Subcutaneous abdominal adipose tissue (tissue), 5 donors: ENCODE data around the gene PHYHIPL.

Experiments
- H3K27ac ChIP-seq: one replicate; pipeline ENCODE4 v1.7.0; 2013; ENCODE audit warnings: low read depth, mild to moderate bottlenecking, inconsistent platforms, low read length, moderate library complexity
- H3K27me3 ChIP-seq, 5 donors: one replicate each; pipeline ENCODE4 v1.7.0; 2013; ENCODE audit warnings: low read length in 5 of 5, inconsistent platforms in 1 of 5; ENCODE audit not compliant: control insufficient read depth in 5 of 5, insufficient read depth in 4 of 5
- H3K36me3 ChIP-seq, 5 donors: one replicate each; pipeline ENCODE4 v1.7.0; 2013; ENCODE audit warnings: low read length in 5 of 5; ENCODE audit not compliant: control insufficient read depth in 5 of 5, insufficient read depth in 5 of 5
- H3K4me1 ChIP-seq, 5 donors: one replicate each; pipeline ENCODE4 v1.7.0; 2013; ENCODE audit warnings: low read length in 5 of 5, mild to moderate bottlenecking in 3 of 5, moderate library complexity in 1 of 5; ENCODE audit not compliant: control insufficient read depth in 5 of 5, insufficient read depth in 5 of 5
- H3K4me3 ChIP-seq, 5 donors: one replicate each; pipeline ENCODE4 v1.7.0; 2013; ENCODE audit warnings: low read length in 5 of 5, low read depth in 1 of 5
- H3K9ac ChIP-seq, 5 donors: one replicate each; pipeline ENCODE4 v1.7.0; 2013; ENCODE audit warnings: low read length in 5 of 5, mild to moderate bottlenecking in 4 of 5, moderate library complexity in 3 of 5
- H3K9me3 ChIP-seq, 5 donors: one replicate each; pipeline ENCODE4 v1.7.0; 2013; ENCODE audit warnings: low read length in 5 of 5; ENCODE audit not compliant: control insufficient read depth in 5 of 5
- donor health status: healthy.
- donor health status: healthy.
- donor health status: healthy.
- donor health status: healthy.
- donor health status: healthy.

PHYHIPL gene

GRCh38 chr10:59270492-59270891 is 94.0 kb downstream of the PHYHIPL start:
- no peak overlapping the region for H3K27ac ChIP-seq
- H3K36me3 ChIP-seq = peaks cover 0 to 19% (median 8%) of the 10 kb centered on the region in 5 donors
- H3K4me1 ChIP-seq = peaks cover 0 to 7% (median 0%) of the 10 kb centered on the region in 5 donors
- H3K9ac ChIP-seq = no peak overlapping the region
- H3K4me3 ChIP-seq = no peak overlapping the region
- no peaks in the 10 kb centered on the region for H3K27me3 ChIP-seq
- H3K9me3 ChIP-seq = no peaks in the 10 kb centered on the region

- H3K4me3 ChIP-seq = no peak overlapping the region
- no peak overlapping the region for H3K9ac ChIP-seq
- H3K27ac ChIP-seq = no peak overlapping the region
- no peaks in the 10 kb centered on the region for H3K9me3 ChIP-seq
- peaks cover 0 to 5% (median 0%) of the 10 kb centered on the region in 5 donors for H3K4me1 ChIP-seq
- H3K36me3 ChIP-seq = peaks cover 0 to 19% (median 8%) of the 10 kb centered on the region in 5 donors
- H3K27me3 ChIP-seq = no peaks in the 10 kb centered on the region
These were observed 94.7 kb downstream of the PHYHIPL start for GRCh38 chr10:59271160-59271559.

- H3K4me3 ChIP-seq = no peak overlapping the region
- H3K36me3 ChIP-seq = peaks cover 0 to 19% (median 8%) of the 10 kb centered on the region in 5 donors
- no peaks in the 10 kb centered on the region for H3K27me3 ChIP-seq
- H3K9me3 ChIP-seq = no peaks in the 10 kb centered on the region
- no peak overlapping the region for H3K9ac ChIP-seq
- H3K4me1 ChIP-seq = no peaks in the 10 kb centered on the region
- H3K27ac ChIP-seq = no peak overlapping the region
These were observed 95.6 kb downstream of the PHYHIPL start for GRCh38 chr10:59272061-59272460.

- H3K36me3 ChIP-seq = peaks cover 0 to 11% (median under 1%) of the 10 kb centered on the region in 5 donors
- H3K27ac ChIP-seq = no peak overlapping the region
- H3K27me3 ChIP-seq = no peaks in the 10 kb centered on the region
- no peak overlapping the region for H3K9ac ChIP-seq
- no peak overlapping the region for H3K4me3 ChIP-seq
- H3K4me1 ChIP-seq = no peaks in the 10 kb centered on the region
- no peaks in the 10 kb centered on the region for H3K9me3 ChIP-seq
These were observed 97.0 kb downstream of the PHYHIPL start for GRCh38 chr10:59273445-59273844.

GRCh38 chr10:59276133-59276532 is 99.7 kb downstream of the PHYHIPL start:
- Histone ChIP-seq H3K9ac (no peak overlapping the region), H3K36me3 (no peaks in the 10 kb centered on the region), H3K27ac (no peak overlapping the region), H3K4me3 (no peak overlapping the region), H3K9me3 (no peaks in the 10 kb centered on the region), H3K4me1 (peaks cover 0 to 5% (median 0%) of the 10 kb centered on the region in 5 donors), H3K27me3 (no peaks in the 10 kb centered on the region)

GRCh38 chr10:59276919-59277318 is 100.5 kb downstream of the PHYHIPL start:
- H3K9ac ChIP-seq = no peak overlapping the region
- H3K9me3 ChIP-seq = no peaks in the 10 kb centered on the region
- H3K27ac ChIP-seq = no peak overlapping the region
- peaks cover 0 to under 1% (median 0%) of the 10 kb centered on the region in 5 donors for H3K36me3 ChIP-seq
- peaks cover 0 to 5% (median 0%) of the 10 kb centered on the region in 5 donors for H3K4me1 ChIP-seq
- no peak overlapping the region for H3K4me3 ChIP-seq
- no peaks in the 10 kb centered on the region for H3K27me3 ChIP-seq

- H3K27ac ChIP-seq = no peak overlapping the region
- H3K27me3 ChIP-seq = peaks cover 0 to 3% (median 0%) of the 10 kb centered on the region in 5 donors
- H3K9me3 ChIP-seq = no peaks in the 10 kb centered on the region
- H3K36me3 ChIP-seq = peaks cover 0 to 5% (median 0%) of the 10 kb centered on the region in 5 donors
- peaks cover 0 to 8% (median 0%) of the 10 kb centered on the region in 5 donors for H3K4me1 ChIP-seq
- H3K4me3 ChIP-seq = no peak overlapping the region
- H3K9ac ChIP-seq = no peak overlapping the region
These were observed 103.0 kb downstream of the PHYHIPL start for GRCh38 chr10:59279476-59279875.

- Histone ChIP-seq H3K27me3 (peaks cover 0 to 6% (median 0%) of the 10 kb centered on the region in 5 donors), H3K36me3 (peaks cover 0 to 5% (median 0%) of the 10 kb centered on the region in 5 donors), H3K4me3 (no peak overlapping the region), H3K9ac (no peak overlapping the region), H3K27ac (no peak overlapping the region), H3K4me1 (peaks cover 0 to 8% (median 0%) of the 10 kb centered on the region in 5 donors), H3K9me3 (no peaks in the 10 kb centered on the region)
These were observed 103.6 kb downstream of the PHYHIPL start for GRCh38 chr10:59279991-59280505.

GRCh38 chr10:59281861-59282260 is 105.4 kb downstream of the PHYHIPL start:
- H3K4me1 ChIP-seq = peaks cover 0 to 8% (median 0%) of the 10 kb centered on the region in 5 donors
- H3K36me3 ChIP-seq = peaks cover 0 to 5% (median 0%) of the 10 kb centered on the region in 5 donors
- H3K4me3 ChIP-seq = no peak overlapping the region
- H3K9ac ChIP-seq = no peak overlapping the region
- H3K27me3 ChIP-seq = peaks cover 0 to 6% (median 0%) of the 10 kb centered on the region in 5 donors
- H3K9me3 ChIP-seq = no peaks in the 10 kb centered on the region
- H3K27ac ChIP-seq = no peak overlapping the region

- H3K9me3 ChIP-seq = no peaks in the 10 kb centered on the region
- no peak overlapping the region for H3K4me3 ChIP-seq
- H3K9ac ChIP-seq = no peak overlapping the region
- no peak overlapping the region for H3K27ac ChIP-seq
- peaks cover 0 to 8% (median 0%) of the 10 kb centered on the region in 5 donors for H3K4me1 ChIP-seq
- peaks cover 0 to 5% (median 0%) of the 10 kb centered on the region in 5 donors for H3K36me3 ChIP-seq
- peaks cover 0 to 6% (median 0%) of the 10 kb centered on the region in 5 donors for H3K27me3 ChIP-seq
These were observed 107.1 kb downstream of the PHYHIPL start for GRCh38 chr10:59283456-59284091.
